Vagina (tissue), 2 donors: ENCODE data around the gene IDUA.

Source experiments
- CTCF ChIP-seq, 3 experiments: fragments of 450-650 bp in 2 of 3; fragments of 200-600 bp in 1 of 3; sonication (generic) in 1 of 3; IDR thresholded peaks; one replicate each; pipeline ENCODE4 v1.5.1; 2017 to 2019; ENCODE audit warnings: antibody characterized with exemption in 3 of 3, mild to moderate bottlenecking in 2 of 3, moderate library complexity in 2 of 3
- POLR2A ChIP-seq, 2 donors: fragments of 450-650 bp; IDR thresholded peaks; one replicate each; pipeline ENCODE4 v1.6.1; 2017; ENCODE audit warnings: antibody characterized with exemption in 2 of 2, mild to moderate bottlenecking in 2 of 2, moderate library complexity in 2 of 2
- POLR2AphosphoS5 ChIP-seq, 2 donors: sonication (generic); formaldehyde crosslinking; IDR thresholded peaks; one replicate each; pipeline ENCODE4 v1.9.0; 2017; ENCODE audit warnings: antibody characterized with exemption in 2 of 2, mild to moderate bottlenecking in 2 of 2, low read depth in 1 of 2; ENCODE audit not compliant: insufficient read depth in 1 of 2

- no peak for TF ChIP-seq POLR2A (IDR thresholded peaks at IDR 0.05)
- TF ChIP-seq CTCF (IDR thresholded peaks at IDR 0.05) = no peak
- no peak for TF ChIP-seq POLR2AphosphoS5 (IDR thresholded peaks at IDR 0.05; ENCODE audit: insufficient read depth in 1 of 2, low read depth in 1 of 2)
Measured at GRCh38 chr4:1027219-1027914, 40.5 kb downstream of the IDUA start.
